Endometrial microvascular endothelial cells (primary cell): ENCODE results near the gene GPHN. TPM values are rescaled to one million over a fixed set of nuclear protein-coding genes. Genes with fewer than 3 reads are reported as not detected.

ENCODE experiments used
- in situ Hi-C: cut with HindIII; loops from 2 replicates; pipeline ENCODE4 v1.10.0; 2017; ENCODE audit warnings: low sequenced_read_pairs, low pct_unique_long_range_greater_than_20kb; ENCODE audit errors: inconsistent ontology term
- total RNA-seq: library from RNA; depleted of rRNA; stranded (reverse); fragments of >200 nt; gene quantifications from one replicate; pipeline ENCODE4 v1.2.3, GENCODE V29; 2015; ENCODE audit errors: inconsistent ontology term

Gene GPHN
- 38.3 TPM for total RNA-seq

- in situ Hi-C loops = no loop called here
These were observed at the start of gene GPHN for GRCh38 chr14:66507722-66508546. Gene GPHN (plus strand): TSS chr14:66508147.

DNA sequence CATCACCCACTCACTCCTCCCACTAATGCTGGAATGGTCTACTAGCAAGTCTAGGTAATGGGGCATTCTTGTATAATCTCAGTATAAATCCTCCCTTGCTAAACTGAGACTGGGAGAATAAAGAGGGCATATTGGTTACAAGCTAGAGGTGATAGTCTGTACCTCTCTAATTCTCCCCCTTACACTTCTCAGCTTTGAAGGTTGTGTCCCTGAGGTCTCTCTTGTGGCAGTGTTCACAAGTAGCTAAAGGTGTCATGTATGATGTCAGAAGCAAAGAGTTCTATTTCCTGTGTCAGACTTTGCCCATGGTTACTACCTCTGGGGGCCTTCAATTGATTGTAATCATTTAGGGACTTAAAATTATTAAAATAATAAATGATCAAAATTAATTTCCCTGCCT, 48.3 kb upstream of the GPHN start:
- in situ Hi-C loops = no loop called here

DNA sequence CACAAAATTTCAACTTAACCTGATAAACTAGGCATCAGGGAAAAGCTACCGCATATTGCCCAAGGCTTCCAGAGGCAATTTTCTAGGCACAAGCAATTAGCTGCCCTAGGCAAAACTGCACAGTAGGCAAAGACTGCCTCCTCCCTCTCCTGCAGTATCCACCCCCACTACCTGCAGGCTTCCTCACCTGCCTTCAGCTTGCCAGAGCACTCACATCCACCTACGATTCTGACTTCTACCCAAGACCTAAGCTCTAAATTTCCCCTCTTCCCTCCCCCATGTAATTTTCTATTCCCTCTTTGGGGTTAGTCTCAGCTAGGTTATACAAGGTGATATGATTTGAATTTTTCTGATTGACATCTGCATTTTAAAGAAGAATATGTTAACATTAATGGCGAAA, 43.7 kb upstream of the GPHN start:
- in situ Hi-C loops = no loop called here

- in situ Hi-C loops = no loop called here
These were observed 39.1 kb upstream of the GPHN start for GRCh38 chr14:66468778-66469367.

DNA sequence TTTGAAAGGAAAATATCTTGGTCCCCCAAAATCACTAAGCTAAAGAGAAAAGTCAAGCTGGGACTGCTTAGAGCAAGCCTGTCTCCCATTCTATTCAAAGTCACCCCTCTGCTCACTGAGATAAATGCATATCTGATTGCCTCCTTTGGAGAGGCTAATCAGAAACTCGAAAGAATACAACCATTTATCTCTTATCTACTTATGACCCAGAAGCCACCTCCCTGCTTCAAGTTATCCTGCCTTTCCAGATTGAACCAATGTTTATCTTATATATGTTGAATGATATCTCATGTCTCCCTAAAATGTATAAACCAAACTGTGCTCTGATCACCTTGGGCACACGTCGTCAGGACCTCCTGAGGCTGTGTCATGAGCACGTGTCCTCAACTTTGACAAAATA, 36.4 kb upstream of the GPHN start:
- in situ Hi-C loops = no loop called here

DNA sequence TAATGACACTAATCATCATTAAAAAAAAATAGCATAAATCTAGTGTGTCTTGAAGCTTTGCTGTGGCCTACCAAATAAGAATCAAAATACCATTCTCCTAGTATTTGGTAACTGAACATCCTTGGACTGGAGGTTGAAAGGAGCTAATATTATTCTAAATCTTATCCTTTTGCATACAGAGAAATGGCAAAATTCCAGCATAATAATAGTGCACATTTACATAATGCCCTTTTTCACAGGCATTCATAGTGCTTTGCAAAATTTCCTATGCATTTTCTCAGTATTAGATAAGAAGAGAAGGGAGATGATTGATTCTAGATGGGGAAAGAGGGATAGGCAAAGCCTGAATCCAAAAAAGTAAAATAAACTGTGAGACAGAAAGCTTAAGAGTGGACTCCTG, 35.7 kb upstream of the GPHN start:
- in situ Hi-C loops = no loop called here

- in situ Hi-C loops = no loop called here
These were observed 34.7 kb upstream of the GPHN start for GRCh38 chr14:66473223-66473622.

DNA sequence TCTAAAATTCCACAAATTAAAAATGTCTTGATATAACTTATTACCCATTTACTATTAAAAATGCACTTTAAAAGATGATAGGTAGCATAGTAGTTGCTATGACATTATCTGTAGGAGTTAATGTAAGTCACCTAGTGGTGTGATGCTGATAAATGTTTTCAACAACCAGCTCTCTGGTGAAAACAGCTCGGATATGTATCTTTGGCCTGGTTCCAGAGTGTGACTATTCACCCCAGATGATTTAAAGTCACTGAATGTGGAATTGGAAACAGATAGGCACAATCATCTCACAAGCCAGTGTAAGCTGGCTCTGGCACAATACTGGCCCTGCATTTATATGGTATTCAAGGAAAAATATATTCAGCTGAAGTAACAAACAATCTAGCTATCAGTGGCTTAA, 31.0 kb upstream of the GPHN start:
- in situ Hi-C loops = no loop called here

- in situ Hi-C loops = no loop called here
These were observed 30.4 kb upstream of the GPHN start for GRCh38 chr14:66477567-66477966.

DNA sequence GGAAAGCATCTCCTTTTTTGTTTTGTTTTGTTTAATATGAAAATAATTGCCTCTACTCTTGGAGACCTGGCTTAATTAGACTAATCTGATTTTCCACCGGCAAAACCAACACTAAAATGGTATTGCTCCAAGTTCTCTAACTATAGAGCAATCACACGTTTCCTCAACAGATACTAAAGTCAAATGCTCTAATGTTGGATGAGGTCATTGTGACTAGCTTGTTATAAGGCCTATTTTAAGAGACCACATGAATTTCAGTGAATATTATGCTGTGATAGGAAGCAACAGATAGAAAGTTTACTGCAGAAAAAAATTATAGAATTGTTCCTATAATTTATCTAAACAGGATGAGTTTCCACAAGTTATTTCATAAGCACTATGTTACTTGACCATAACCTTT, 25.1 kb upstream of the GPHN start:
- in situ Hi-C loops = no loop called here

DNA sequence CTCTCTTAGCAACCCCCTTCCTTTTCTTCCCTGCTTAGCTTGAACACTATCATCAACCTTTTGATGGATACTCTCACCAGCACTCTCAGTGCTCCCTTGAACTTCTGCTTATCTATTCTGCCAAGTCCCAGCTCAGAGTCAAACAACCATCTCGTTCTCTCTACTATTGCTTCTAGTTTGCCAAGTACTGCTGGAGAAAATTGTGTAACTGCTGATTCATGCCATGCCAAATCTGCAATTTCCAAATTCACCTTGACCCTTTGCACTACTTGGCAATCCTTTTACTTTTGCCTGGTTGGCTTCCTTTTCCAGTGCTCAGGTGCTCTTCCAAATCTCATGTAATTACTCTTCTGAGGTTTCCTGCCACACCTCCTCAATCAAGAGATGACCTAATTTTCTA, 24.6 kb upstream of the GPHN start:
- in situ Hi-C loops = no loop called here

GRCh38 chr14:66485029-66485428, 22.9 kb upstream of the GPHN start:
- in situ Hi-C loops = no loop called here

DNA sequence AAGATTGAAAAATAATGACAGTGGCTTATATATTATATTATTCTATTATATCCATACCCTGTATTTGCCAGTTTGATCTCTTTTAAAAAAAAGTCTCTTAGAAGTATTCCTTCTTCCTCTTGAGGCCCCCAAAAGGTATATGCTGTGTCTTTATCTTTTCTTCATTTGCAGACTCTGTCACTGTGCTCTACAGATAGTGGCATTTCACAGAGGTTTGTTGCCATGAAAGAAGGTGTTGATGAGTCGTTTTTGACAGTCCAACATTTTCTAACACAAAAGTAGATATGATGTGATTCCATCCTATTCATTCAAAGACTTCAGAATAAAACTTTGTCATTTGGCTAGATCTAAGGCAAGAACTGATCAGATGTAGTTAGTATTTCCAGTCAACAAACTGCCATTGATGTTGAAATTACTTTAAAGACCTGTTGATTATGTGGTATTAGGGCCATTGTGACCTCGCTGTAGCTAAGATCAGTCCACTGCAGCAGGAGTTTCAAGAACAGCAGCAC, 22.0 kb upstream of the GPHN start, which contains the start of gene CCDC196:
Gene CCDC196 (plus strand): TSS at position 462 of the 512 bp plus-strand sequence. CDS start 132 bp downstream, outside the sequence.
- in situ Hi-C loops = no loop called here

GRCh38 chr14:66487164-66487563, 20.8 kb upstream of the GPHN start:
- in situ Hi-C loops = no loop called here

DNA sequence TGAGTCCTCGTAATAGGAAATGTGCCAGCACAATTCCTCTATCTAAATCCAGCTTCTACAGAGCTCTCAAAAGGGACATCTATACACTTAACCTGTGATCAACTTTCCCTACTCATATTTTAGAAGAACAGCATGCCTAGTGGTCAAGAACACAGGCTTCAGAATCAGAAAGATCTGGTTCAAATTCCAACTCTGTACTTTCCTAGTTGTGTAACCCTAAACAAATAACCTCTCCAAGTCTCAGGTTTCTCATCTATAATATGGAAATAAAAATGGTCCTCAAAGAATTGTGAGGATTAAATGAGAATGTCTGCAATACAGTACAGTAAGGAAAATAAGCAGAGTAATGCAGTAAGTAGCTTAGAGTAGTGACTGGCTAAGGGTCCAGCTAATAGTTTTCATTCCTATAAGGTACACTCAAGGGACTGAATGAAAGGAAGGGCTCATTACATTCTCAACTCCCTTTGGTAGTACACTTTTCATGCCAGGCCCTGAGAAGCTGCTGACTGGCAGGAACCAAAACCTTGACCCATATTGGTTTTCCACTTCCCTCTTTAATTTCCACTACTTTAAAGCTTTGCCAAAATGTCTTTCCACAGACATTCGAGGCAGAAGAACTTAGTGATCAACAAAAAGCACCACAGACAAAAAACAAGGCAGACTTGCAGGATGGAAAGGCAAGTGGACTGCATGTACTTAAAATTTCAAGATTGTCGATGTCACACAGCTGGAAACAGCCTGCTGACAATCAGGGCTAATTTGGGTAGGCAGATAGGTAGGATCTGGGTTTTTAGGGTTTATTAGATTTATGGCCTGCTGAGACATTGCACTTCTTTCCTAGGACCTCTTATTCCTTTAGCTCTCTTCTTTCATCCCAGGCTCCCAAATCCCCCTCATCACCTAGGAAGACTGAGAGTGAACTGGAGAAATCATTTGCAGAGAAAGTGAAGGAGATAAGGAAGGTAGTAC, 17.5 kb upstream of the GPHN start:
- in situ Hi-C loops = no loop called here

GRCh38 chr14:66493750-66494149, 14.2 kb upstream of the GPHN start:
- in situ Hi-C loops = no loop called here

GRCh38 chr14:66495218-66496098, 12.5 kb upstream of the GPHN start:
- in situ Hi-C loops = no loop called here

DNA sequence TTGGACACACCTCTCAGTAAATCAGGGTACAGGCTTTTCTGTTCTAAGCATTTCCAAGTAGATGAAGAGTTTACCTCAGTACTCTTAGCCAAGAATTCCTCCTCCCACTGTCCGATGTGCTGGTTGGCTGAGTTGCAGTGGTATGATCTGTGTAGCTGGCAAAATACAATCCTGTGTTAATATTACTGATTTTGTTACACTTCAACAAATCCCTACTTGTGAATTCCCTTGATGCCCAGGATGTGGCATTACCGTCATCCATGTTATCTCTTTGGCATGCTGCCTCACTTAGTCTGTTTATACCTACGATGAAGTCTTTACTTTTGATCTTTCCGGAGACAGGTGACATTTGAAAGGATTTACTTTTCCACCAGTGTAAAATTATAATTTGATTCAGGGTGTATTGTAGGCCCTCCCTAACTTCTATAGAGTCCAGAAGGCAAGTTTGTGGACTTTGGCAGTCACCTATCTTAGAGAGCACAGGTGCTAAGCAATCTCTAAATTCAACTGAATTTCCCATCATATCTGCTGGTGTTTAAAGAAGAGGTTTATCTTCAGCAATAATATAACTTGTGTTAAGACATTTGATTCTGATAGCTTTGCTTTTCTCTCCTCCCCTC, 11.6 kb upstream of the GPHN start:
- in situ Hi-C loops = no loop called here
